Ishikawa (cell line): ENCODE results near the gene KCNJ15.

ENCODE experiments used
- CEBPB ChIP-seq: IDR thresholded peaks from 2 replicates; pipeline ENCODE4 v1.6.1; 2012
- CREB1 ChIP-seq: IDR thresholded peaks from 2 replicates; pipeline ENCODE4 v1.6.1; 2012; ENCODE audit warnings: low read depth
- EGR1 ChIP-seq: IDR thresholded peaks from 2 replicates; pipeline ENCODE4 v1.6.1; 2012
- EP300 ChIP-seq: IDR thresholded peaks from 2 replicates; pipeline ENCODE4 v1.6.1; 2012; ENCODE audit warnings: borderline replicate concordance
- FOXM1 ChIP-seq: IDR thresholded peaks from 2 replicates; pipeline ENCODE4 v1.6.1; 2012; ENCODE audit warnings: low read depth, borderline replicate concordance
- NFIC ChIP-seq: IDR thresholded peaks from 2 replicates; pipeline ENCODE4 v1.6.1; 2012
- RAD21 ChIP-seq: IDR thresholded peaks from 2 replicates; pipeline ENCODE4 v1.6.1; 2012; ENCODE audit warnings: low read depth
- TAF1 ChIP-seq: IDR thresholded peaks from 2 replicates; pipeline ENCODE4 v1.6.1; 2012; ENCODE audit warnings: low read depth, mild to moderate bottlenecking
- TCF12 ChIP-seq: IDR thresholded peaks from 2 replicates; pipeline ENCODE4 v1.6.1; 2012; ENCODE audit warnings: low read depth
- TEAD4 ChIP-seq: IDR thresholded peaks from 2 replicates; pipeline ENCODE4 v1.6.1; 2012
- YY1 ChIP-seq: IDR thresholded peaks from 2 replicates; pipeline ENCODE4 v1.6.1; 2012; ENCODE audit warnings: low read depth
- ZBTB7A ChIP-seq: IDR thresholded peaks from 2 replicates; pipeline ENCODE4 v1.6.1; 2012; ENCODE audit warnings: low read depth
- TF ChIP-seq, protein P1 (sequence below): IDR thresholded peaks from 2 replicates; pipeline ENCODE4 v1.6.1; 2012
- TF ChIP-seq, protein P2 (sequence below): IDR thresholded peaks from 2 replicates; pipeline ENCODE4 v1.6.1; 2012
- TF ChIP-seq, protein P3 (sequence below): IDR thresholded peaks from 2 replicates; pipeline ENCODE4 v1.6.1; 2012; ENCODE audit warnings: low read depth, mild to moderate bottlenecking

The KCNJ15 gene

DNA sequence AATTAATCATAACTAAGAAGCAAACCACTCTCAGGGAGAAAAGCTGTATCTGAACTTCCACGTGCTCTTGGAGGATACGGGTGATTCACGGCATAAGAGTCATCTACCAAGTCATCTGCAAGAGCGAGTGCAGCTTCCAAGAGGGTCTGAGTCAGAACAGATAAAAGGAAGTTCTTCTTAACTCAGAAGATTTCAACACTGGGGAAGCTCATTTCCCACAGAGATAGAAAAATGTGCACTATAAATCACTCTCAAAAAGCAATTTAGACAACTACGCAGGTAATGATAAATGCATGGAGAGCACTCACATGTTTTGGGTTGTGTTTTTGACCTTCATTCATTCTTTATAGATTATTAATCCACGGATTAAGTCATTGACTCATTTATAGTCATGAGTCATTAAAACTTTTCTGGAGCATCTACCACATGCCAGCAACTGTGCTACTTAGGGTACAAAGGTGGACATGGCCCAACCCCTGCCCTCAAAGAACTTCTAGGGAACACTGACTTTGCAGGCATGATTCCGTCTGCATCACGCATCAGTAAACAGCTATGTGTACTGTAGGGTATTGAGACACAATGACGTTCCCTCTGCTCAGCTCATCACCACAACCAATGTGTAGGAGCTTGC, 20.8 kb downstream of the KCNJ15 start:
- TF ChIP-seq EP300 = no peak
- TF ChIP-seq, protein P1, sequence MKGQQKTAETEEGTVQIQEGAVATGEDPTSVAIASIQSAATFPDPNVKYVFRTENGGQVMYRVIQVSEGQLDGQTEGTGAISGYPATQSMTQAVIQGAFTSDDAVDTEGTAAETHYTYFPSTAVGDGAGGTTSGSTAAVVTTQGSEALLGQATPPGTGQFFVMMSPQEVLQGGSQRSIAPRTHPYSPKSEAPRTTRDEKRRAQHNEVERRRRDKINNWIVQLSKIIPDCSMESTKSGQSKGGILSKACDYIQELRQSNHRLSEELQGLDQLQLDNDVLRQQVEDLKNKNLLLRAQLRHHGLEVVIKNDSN = no peak
- TF ChIP-seq YY1 = no peak
- TF ChIP-seq ZBTB7A = no peak
- TF ChIP-seq TEAD4 = no peak
- TF ChIP-seq CREB1 = no peak
- TF ChIP-seq TAF1 = no peak
- no peak for TF ChIP-seq FOXM1
- TF ChIP-seq EGR1 = no peak

DNA sequence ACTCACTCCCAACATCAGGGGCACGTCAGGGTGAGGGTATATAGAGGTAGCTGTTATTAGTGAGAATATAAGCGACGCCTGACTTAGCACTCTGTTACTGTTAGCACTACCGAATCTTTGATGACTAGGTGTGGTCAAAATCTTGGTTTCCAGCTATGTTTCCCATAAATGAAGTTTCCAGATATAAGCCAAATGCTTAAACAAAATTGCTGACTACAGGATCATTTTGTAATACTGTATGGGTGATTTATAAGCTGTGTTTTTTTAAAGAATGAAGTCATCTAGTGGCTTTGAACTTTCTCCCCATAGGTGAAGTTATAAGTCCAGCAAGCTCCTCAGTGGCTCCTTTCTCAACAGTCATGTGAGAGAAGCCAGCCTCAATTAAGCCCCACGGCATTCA, 23.7 kb downstream of the KCNJ15 start:
- no peak for TF ChIP-seq TAF1

DNA sequence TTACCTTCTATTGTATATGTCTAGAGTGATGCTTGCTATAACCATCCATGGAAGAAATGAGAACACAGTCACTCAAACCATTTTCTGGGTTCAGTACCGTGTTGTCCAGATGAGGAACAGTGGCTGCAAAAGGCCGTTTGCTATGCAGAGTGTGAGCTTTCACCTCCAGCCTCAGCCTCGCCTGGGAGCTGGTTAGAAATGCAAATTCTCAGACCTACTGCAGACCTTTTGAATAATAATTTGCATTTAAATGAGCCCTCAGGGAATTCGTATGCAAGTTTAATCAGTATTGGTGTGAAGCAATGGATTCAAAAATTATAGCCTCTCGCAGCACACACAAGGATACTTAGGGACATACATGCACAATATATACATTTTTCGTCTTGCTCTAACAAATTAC, 24.1 kb downstream of the KCNJ15 start:
- no peak for TF ChIP-seq NFIC
- TF ChIP-seq TAF1 = no peak
- TF ChIP-seq, protein P1 = no peak
- TF ChIP-seq TEAD4 = no peak
- TF ChIP-seq ZBTB7A = no peak
- no peak for TF ChIP-seq EGR1
- TF ChIP-seq, protein P2, sequence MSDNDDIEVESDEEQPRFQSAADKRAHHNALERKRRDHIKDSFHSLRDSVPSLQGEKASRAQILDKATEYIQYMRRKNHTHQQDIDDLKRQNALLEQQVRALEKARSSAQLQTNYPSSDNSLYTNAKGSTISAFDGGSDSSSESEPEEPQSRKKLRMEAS = no peak
- no peak for TF ChIP-seq CEBPB
- TF ChIP-seq EP300 = no peak
- TF ChIP-seq YY1 = no peak
- no peak for TF ChIP-seq CREB1
- TF ChIP-seq FOXM1 = no peak
- TF ChIP-seq, protein P3, sequence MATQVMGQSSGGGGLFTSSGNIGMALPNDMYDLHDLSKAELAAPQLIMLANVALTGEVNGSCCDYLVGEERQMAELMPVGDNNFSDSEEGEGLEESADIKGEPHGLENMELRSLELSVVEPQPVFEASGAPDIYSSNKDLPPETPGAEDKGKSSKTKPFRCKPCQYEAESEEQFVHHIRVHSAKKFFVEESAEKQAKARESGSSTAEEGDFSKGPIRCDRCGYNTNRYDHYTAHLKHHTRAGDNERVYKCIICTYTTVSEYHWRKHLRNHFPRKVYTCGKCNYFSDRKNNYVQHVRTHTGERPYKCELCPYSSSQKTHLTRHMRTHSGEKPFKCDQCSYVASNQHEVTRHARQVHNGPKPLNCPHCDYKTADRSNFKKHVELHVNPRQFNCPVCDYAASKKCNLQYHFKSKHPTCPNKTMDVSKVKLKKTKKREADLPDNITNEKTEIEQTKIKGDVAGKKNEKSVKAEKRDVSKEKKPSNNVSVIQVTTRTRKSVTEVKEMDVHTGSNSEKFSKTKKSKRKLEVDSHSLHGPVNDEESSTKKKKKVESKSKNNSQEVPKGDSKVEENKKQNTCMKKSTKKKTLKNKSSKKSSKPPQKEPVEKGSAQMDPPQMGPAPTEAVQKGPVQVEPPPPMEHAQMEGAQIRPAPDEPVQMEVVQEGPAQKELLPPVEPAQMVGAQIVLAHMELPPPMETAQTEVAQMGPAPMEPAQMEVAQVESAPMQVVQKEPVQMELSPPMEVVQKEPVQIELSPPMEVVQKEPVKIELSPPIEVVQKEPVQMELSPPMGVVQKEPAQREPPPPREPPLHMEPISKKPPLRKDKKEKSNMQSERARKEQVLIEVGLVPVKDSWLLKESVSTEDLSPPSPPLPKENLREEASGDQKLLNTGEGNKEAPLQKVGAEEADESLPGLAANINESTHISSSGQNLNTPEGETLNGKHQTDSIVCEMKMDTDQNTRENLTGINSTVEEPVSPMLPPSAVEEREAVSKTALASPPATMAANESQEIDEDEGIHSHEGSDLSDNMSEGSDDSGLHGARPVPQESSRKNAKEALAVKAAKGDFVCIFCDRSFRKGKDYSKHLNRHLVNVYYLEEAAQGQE = no peak
- no peak for TF ChIP-seq TCF12
- TF ChIP-seq RAD21 = no peak

DNA sequence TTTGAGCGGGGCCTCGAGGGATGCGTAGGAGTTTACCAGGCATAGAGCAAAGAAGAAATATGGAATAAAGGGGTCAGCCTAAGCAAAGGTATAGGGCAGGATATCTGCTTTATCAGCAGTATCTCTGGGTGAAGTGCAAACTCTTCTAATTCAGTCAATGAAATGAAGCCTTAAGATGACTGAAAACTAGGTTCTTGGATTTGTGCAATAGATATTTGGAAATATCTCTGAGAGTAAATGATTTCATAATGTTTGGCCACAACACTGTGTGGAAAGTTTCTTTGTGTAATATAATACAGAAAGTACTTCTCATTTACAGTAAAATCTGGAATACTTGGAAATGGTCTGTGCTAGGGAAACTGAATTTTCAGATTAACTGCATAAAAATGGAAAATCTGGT, 26.1 kb downstream of the KCNJ15 start:
- TF ChIP-seq TAF1 = no peak
- no peak for TF ChIP-seq NFIC
- no peak for TF ChIP-seq CREB1
- no peak for TF ChIP-seq FOXM1
- TF ChIP-seq TCF12 = no peak
- no peak for TF ChIP-seq EGR1
- TF ChIP-seq, protein P1 = no peak
- TF ChIP-seq YY1 = no peak
- TF ChIP-seq TEAD4 = no peak
- no peak for TF ChIP-seq CEBPB
- TF ChIP-seq EP300 = no peak
- TF ChIP-seq, protein P2 = no peak
- no peak for TF ChIP-seq ZBTB7A
- TF ChIP-seq RAD21 = no peak
- TF ChIP-seq, protein P3 = no peak

DNA sequence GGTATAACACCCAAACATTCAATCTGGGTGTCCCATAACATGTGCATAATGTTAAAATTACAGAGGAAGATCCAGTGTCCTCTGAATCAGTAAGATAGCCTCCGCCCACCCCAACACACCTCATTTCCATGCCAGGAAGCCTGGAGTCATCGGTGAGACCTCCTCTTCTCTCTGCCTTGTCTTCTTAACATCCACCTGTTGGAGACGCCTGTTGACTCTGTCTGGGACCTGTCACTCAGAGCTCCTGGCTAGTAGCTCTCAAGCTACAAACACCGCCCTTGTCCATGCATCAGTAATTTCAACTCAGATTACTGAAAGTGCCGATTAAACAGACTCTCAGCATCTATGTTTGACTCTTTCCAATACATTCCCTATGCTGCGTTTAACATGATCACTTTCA, 27.4 kb downstream of the KCNJ15 start:
- TF ChIP-seq, protein P1 = no peak
- TF ChIP-seq, protein P3 = no peak
- no peak for TF ChIP-seq FOXM1
- no peak for TF ChIP-seq ZBTB7A
- TF ChIP-seq NFIC = no peak
- TF ChIP-seq EGR1 = no peak
- TF ChIP-seq, protein P2 = no peak
- TF ChIP-seq TCF12 = no peak
- no peak for TF ChIP-seq EP300
